ENCODE results near the gene SETD7.

Gene SETD7

DNA sequence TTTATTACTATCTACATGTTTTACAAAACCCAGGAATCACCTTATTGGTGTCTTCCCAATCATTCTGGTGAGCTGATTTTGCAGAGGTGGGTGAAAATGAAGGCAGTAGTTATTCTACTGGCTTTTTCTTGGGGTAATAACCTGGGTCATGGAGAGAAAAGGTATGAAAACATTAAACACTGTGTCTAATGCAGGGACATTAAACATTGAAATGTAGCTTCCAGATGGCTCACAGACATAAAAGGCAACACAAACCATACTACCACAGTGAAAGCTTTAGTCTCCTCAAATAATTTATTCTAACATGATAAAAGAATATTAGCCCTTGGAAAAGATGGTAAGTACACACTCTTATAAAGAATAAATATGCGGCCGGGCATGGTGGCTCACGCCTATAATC lies 8.0 kb downstream of the SETD7 start:
- no peak for DNase-seq

DNA sequence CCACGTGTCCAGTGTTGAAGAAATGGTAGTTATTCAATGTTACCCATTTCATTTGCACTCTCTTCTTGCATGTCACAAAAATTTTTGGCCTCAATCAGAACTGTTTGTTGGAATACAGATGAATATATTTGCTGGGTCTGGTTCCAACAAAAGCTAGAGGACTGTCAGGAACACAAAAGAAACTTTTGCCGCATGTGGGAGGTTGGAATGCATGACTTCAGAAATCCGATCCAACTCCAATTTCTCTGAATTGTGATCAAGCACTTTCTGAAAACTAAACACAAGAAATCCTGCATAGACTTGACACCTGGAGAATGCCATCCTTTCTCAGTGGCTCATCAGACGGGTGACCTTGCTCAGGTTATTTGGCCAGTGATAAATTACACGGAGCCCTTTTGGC lies 15.4 kb downstream of the SETD7 start:
- no peak for DNase-seq

DNA sequence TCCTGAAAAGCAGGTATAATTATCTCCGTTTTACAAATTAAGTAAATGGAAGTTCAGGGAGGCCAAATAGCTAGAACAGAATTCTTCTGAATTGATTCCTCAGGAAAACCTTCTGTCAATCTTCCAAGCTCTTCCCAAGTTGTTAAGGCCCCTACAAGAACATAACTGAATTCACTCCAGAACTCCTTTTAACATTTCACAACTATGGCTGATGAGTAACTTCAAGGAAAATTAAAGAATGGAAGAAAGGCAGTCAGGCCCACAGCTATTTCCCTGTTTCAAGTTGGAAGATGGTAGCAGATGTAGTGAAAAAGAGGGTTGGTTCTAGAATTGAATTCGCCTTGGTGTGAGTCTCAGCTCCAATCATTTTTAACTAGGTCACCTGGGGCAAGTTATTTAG lies 15.9 kb downstream of the SETD7 start:
- no peak for DNase-seq

- DNase-seq: no peak
These were observed 18.7 kb downstream of the SETD7 start for GRCh38 chr4:139537292-139537691.

GRCh38 chr4:139535871-139536234 lies 20.2 kb downstream of the SETD7 start:
- no peak for DNase-seq

DNA sequence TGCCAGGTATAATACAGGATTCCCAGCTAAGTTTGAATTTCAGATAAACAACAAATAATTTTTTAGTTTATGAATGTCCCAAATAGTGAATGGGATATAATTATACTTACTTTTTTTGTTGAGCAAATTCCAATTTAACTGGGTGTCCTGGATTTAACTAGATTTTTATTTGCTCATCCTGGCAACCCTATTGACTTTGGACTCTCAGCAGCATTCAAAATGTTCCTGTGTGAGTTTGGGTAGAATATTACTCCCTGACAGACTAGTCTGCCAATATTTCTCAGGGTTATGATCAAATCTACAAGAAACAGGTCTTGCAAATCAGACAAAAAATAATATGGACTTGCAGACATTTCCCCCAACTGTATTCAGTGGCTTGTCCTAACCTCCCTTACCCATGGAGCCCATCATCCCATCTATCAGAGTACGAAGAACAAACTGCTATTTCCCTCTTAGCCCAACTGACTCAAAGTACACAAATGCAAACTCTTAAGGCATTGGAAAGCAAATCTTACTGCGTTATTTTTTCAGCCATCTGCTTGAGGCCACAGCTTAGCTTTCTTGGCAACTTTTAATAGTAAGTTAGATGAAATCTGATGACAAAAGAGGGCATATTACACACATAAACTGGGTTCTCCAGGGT lies 20.7 kb downstream of the SETD7 start:
- no peak for DNase-seq

DNA sequence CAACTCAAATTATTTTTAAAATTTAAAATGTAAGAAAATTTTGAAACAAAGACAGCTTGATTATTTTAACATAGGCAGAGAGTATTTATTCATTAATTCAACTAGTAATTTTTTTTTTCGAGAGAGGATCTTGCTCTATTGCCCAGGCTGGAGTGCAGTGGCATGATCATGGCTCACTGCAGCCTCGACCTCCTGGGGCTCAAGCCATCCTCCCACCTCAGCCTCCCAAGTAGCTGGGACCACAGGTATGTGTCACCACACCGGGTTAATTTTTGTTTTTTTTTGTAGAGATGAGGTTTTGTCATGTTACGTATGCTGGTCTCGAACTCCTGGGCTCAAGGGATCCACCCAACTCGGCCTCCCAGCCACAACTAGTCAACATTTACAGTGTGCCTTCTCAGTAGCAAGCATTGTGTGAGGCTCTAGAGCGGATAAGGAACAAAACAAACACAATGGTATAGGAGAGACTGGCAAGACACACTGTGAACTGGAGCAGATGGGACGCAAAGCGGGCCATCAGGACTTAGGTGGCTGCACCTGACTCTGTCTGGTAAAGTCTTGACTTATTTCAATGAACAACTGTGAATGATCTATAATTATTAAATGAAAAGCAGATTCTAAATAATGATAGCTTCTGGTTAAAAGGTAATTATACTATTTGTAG lies 21.6 kb downstream of the SETD7 start:
- no peak for DNase-seq

DNA sequence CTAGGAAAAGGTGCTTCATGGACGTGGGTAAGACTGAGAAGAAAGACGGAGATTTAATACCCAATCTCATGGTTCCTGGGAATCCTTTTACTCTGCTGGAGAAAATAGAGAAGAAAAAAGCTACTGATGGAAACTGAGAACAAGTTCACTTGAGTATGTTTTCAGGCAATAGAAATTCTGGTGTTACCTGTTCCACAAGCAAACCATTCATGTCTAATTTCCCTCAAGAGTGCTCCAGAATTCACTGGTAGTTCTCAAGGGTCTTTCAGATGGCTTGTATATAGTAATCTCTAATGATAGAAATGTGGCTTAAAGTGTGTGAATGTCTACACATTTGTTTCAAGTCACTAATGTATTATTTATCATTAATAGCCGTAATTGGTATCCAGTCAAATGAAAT lies 22.5 kb downstream of the SETD7 start:
- DNase-seq: no peak

GRCh38 chr4:139532947-139533346 lies 23.1 kb downstream of the SETD7 start:
- DNase-seq: no peak

- no peak for DNase-seq
These were observed 25.1 kb downstream of the SETD7 start for GRCh38 chr4:139530833-139531427.

DNA sequence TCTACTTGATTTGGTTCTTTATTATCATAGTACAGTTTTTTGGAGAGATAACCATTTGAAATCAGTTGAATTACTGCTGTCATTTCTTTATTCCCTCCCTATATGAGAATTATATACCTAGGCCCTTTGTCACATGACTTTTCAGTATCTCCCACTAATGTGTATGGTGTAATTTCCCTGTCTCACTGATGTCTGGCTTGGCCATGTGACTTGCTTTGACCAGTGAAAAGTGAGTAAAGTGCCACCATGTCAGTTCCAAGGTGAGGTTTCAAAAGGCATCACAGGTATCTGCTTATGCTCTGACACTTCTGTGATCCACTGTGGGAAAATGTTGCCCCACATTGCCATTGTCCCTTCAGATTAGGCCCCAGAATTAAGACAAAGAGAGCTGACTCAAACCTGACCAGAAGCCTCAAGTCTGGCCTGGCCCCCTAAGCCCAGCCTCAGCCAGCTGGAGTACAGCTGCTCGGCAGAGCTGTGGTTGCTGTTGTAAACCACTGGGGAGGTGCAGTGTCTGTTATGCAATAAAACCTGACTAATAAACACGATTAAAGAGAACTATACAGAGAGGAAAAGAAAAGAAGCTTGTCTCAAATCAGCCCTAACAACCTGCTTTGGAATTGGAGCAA lies 27.5 kb downstream of the SETD7 start:
- DNase-seq: no peak

- DNase-seq: no peak
These were observed 29.1 kb downstream of the SETD7 start for GRCh38 chr4:139526928-139527327.

GRCh38 chr4:139525414-139525813 lies 30.6 kb downstream of the SETD7 start:
- DNase-seq: no peak

DNA sequence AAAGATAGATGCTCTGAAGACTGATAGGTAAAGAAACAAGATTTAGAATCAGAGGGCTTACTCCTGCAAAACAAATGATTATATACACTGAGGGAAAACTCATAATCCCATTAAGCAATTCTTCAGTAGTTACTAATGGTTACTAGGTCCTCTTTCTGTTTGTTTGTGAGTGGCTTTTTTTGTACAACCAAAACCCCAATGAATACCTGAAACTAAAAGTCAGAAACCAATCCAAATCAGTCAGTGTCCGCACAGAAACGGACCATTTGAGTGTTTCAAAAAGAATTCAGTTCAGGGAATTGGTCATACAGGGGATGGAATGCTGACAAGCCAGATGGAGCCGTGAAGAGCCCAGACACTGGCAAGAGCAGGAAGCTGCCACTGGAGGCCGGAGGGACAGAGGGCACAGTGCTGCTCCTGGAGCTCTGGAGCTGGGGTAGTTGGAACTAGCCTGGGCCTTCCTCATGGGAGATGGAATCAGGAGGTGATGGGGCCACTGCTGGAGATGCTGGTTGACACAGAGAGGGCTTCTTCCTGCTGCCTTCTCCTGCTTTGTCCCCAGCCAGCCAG lies 31.9 kb downstream of the SETD7 start:
- no peak for DNase-seq

DNA sequence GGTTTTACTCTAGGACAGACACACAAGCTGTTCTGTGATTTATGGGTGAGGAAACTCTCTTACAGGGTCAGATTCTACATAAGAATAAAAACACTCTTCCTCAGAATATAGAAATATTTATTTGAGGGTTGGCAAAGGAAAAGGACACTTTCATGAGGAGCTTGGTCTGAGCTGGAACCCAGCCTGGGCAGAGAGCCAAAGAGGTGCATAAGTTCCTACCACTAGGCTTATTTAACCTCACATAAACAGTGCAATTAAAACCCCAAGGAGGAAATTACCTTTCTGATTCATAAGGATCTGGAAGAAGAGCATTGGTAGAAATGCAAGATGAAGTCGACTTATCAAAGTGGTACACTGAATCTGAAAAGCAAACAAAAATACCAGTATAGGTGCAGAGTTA lies 32.9 kb downstream of the SETD7 start:
- no peak for DNase-seq

DNA sequence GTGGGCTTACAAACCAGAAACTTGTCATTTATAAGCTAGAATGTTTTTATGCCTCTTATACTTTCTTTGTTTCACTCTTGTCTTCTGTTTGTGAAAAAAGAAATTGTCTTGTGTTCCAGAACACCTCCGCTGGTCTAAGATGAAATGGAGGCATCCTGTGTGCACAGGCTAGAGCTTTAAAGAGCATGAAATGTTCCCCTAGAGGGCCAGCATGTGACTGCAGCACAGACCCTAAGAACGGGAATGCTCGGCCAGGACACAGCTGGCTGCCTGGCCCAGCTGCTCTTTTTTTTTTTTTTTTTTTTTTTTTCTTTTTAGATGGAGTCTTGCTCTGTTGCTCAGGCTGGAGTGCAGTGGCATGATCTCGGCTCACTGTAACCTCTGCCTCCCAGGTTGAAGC lies 33.6 kb downstream of the SETD7 start:
- no peak for DNase-seq

- DNase-seq: no peak
These were observed 34.1 kb downstream of the SETD7 start for GRCh38 chr4:139521754-139522401.

DNA sequence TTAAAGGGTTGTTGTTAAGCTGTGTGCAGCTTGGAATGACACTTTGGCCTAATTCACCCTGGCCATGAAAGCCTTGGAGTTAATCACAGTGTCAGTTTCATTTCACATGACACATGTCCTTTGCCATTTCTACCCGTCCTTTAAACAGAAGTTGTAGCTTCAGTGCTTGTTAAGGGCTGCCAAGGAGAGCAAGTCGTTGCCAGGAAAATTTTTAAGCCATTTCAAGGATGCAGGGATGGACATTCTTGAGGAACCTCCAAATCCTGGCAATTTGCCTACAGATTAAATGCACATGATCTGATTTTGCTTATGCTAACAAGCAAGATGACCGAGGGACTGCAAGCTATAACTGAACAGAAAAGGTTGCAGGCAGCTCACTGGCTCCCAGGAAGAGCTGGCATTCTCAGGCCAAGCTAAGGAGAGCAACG lies 40.5 kb downstream of the SETD7 start:
- no peak for DNase-seq

GRCh38 chr4:139514382-139515059 lies 41.5 kb downstream of the SETD7 start:
- no peak for DNase-seq

- no peak for DNase-seq
These were observed 44.7 kb downstream of the SETD7 start for GRCh38 chr4:139511320-139511719.

DNA sequence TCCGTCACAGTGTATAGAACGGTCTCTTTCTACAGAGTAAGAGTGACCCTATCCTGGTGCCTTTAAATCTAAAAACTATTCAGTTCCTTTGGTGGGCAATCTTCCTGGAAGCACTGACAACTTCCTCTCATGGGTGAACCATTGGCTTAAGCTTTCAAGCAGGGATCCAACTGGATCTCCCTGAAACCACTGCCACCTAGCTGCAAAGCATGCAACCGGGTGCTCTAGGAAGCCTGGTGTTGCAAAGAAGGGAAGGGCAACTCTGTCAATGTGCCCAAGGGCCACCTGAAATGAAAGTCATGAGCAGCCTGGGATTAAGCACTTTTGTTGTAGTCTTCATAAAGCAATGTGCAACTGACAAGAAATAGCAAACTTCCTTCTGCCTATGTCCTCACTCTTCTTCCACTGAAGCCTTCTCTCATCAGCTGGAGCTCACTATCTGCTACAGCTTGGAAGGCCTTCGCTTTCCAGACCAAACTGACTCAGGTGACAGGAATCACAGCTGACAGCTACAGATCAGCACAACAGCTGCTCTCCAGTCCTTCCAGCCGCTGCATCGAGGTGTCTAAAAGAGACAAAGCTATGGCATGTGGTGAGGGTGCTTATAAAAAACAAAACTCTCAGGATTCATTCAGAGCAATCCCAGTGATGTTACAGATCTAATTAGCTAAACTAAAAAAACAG lies 46.1 kb downstream of the SETD7 start:
- no peak for DNase-seq
